NT2/D1 (cell line): ENCODE measurements around the gene ZNF784.

ENCODE experiments used
- DNase-seq: peaks from one replicate; pipeline ENCODE4 v3.0.0-alpha.2; 2011; ENCODE audit warnings: low read depth, low spot score
- H3K27me3 ChIP-seq: 2 replicates; pipeline ENCODE4 v1.6.0; 2011; ENCODE audit warnings: mild to moderate bottlenecking; ENCODE audit not compliant: insufficient read length, insufficient read depth
- H3K36me3 ChIP-seq: 2 replicates; pipeline ENCODE4 v1.6.1; 2011; ENCODE audit warnings: mild to moderate bottlenecking, low read length, mixed read lengths; ENCODE audit not compliant: insufficient read depth, insufficient read length
- H3K4me1 ChIP-seq: 2 replicates; pipeline ENCODE4 v1.5.1; 2011; ENCODE audit not compliant: insufficient read depth, insufficient read length
- H3K4me3 ChIP-seq: 2 replicates; pipeline ENCODE4 v1.5.1; 2011; ENCODE audit warnings: low read depth; ENCODE audit not compliant: insufficient read length
- H3K9ac ChIP-seq: 2 replicates; pipeline ENCODE4 v1.6.0; 2011; ENCODE audit warnings: low read depth; ENCODE audit not compliant: insufficient read length
- H3K9me3 ChIP-seq: 2 replicates; pipeline ENCODE4 v1.5.1; 2011; ENCODE audit warnings: mild to moderate bottlenecking, low read length; ENCODE audit not compliant: insufficient read depth
- SUZ12 ChIP-seq: IDR thresholded peaks from 2 replicates; pipeline ENCODE4 v1.6.1; 2011; ENCODE audit not compliant: insufficient read length, insufficient read depth; ENCODE audit errors: extremely low read depth
- YY1 ChIP-seq: IDR thresholded peaks from 2 replicates; pipeline ENCODE4 v1.6.1; 2011; ENCODE audit not compliant: insufficient read length, insufficient read depth
- ZNF274 ChIP-seq: IDR thresholded peaks from 2 replicates; pipeline ENCODE4 v1.6.1; 2011; ENCODE audit warnings: mild to moderate bottlenecking, low read depth, low read length

The ZNF784 gene

GRCh38 chr19:55621673-55622231 is 2.6 kb downstream of the ZNF784 start:
- no peak for TF ChIP-seq YY1
- no peak for TF ChIP-seq ZNF274
- no peak for TF ChIP-seq SUZ12
- Histone ChIP-seq H3K9me3 (no peaks in the 10 kb centered on the region), H3K4me3 (no peak overlapping the region), H3K27me3 (no peaks in the 10 kb centered on the region), H3K36me3 (peaks cover 25% of the 10 kb centered on the region), H3K4me1 (no peaks in the 10 kb centered on the region), H3K9ac (no peak overlapping the region)
- DNase-seq = no peak

GRCh38 chr19:55621205-55621672 is 3.1 kb downstream of the ZNF784 start:
- H3K9me3 ChIP-seq = no peaks in the 10 kb centered on the region
- no peak for DNase-seq
- H3K4me3 ChIP-seq = no peak overlapping the region
- no peak overlapping the region for H3K9ac ChIP-seq
- no peaks in the 10 kb centered on the region for H3K4me1 ChIP-seq
- no peaks in the 10 kb centered on the region for H3K27me3 ChIP-seq
- peaks cover 30% of the 10 kb centered on the region for H3K36me3 ChIP-seq
- no peak for TF ChIP-seq ZNF274
- no peak for TF ChIP-seq YY1
- no peak for TF ChIP-seq SUZ12

GRCh38 chr19:55620410-55621204 is 3.8 kb downstream of the ZNF784 start:
- Histone ChIP-seq H3K27me3 (no peaks in the 10 kb centered on the region), H3K4me1 (no peaks in the 10 kb centered on the region), H3K4me3 (no peak overlapping the region), H3K9me3 (no peaks in the 10 kb centered on the region), H3K36me3 (peaks cover 35% of the 10 kb centered on the region), H3K9ac (no peak overlapping the region)
- no peak for TF ChIP-seq ZNF274
- TF ChIP-seq SUZ12 = no peak
- no peak for TF ChIP-seq YY1
- no peak for DNase-seq

- H3K9ac ChIP-seq = no peak overlapping the region
- H3K9me3 ChIP-seq = no peaks in the 10 kb centered on the region
- no peak overlapping the region for H3K4me3 ChIP-seq
- no peaks in the 10 kb centered on the region for H3K4me1 ChIP-seq
- DNase-seq = no peak
- no peak for TF ChIP-seq YY1
- TF ChIP-seq ZNF274 = no peak
- TF ChIP-seq SUZ12 = no peak
- H3K36me3 ChIP-seq = peaks cover 46% of the 10 kb centered on the region
- H3K27me3 ChIP-seq = no peaks in the 10 kb centered on the region
Measured at GRCh38 chr19:55619286-55619685, 5.1 kb downstream of the ZNF784 start.

GRCh38 chr19:55618426-55618825 is 5.9 kb downstream of the ZNF784 start:
- peaks cover 48% of the 10 kb centered on the region for H3K36me3 ChIP-seq
- H3K4me3 ChIP-seq = no peak overlapping the region
- H3K4me1 ChIP-seq = no peaks in the 10 kb centered on the region
- no peak for TF ChIP-seq ZNF274
- no peak for TF ChIP-seq SUZ12
- no peak for TF ChIP-seq YY1
- no peak for DNase-seq
- no peak overlapping the region for H3K9ac ChIP-seq
- no peaks in the 10 kb centered on the region for H3K9me3 ChIP-seq
- no peaks in the 10 kb centered on the region for H3K27me3 ChIP-seq

- no peaks in the 10 kb centered on the region for H3K27me3 ChIP-seq
- H3K9me3 ChIP-seq = no peaks in the 10 kb centered on the region
- DNase-seq = no peak
- H3K9ac ChIP-seq = no peak overlapping the region
- TF ChIP-seq YY1 (no peak), SUZ12 (no peak), ZNF274 (no peak)
- peaks cover 48% of the 10 kb centered on the region for H3K36me3 ChIP-seq
- H3K4me1 ChIP-seq = no peaks in the 10 kb centered on the region
- H3K4me3 ChIP-seq = no peak overlapping the region
Measured at GRCh38 chr19:55617426-55617825, 6.9 kb downstream of the ZNF784 start.

- no peaks in the 10 kb centered on the region for H3K27me3 ChIP-seq
- no peak overlapping the region for H3K9ac ChIP-seq
- no peak for TF ChIP-seq ZNF274
- H3K4me3 ChIP-seq = no peak overlapping the region
- H3K4me1 ChIP-seq = peaks cover 2% of the 10 kb centered on the region
- H3K9me3 ChIP-seq = no peaks in the 10 kb centered on the region
- peaks cover 52% of the 10 kb centered on the region for H3K36me3 ChIP-seq
- DNase-seq = no peak
Measured at GRCh38 chr19:55616395-55616875, 7.9 kb downstream of the ZNF784 start.
